UCSD-AML1 (cell line): ENCODE data around the gene OSCP1.
"Not testable (repeated sequence)": the region's sequence is repeated elsewhere in the genome, so short reads cannot be mapped to it uniquely, and the experiment has no call there.

Experiments
- DNase-seq: peaks from one replicate; lab custom pipeline; 2025; ENCODE audit not compliant: unreplicated experiment; lab: John Stamatoyannopoulos, UW

The OSCP1 gene

DNA sequence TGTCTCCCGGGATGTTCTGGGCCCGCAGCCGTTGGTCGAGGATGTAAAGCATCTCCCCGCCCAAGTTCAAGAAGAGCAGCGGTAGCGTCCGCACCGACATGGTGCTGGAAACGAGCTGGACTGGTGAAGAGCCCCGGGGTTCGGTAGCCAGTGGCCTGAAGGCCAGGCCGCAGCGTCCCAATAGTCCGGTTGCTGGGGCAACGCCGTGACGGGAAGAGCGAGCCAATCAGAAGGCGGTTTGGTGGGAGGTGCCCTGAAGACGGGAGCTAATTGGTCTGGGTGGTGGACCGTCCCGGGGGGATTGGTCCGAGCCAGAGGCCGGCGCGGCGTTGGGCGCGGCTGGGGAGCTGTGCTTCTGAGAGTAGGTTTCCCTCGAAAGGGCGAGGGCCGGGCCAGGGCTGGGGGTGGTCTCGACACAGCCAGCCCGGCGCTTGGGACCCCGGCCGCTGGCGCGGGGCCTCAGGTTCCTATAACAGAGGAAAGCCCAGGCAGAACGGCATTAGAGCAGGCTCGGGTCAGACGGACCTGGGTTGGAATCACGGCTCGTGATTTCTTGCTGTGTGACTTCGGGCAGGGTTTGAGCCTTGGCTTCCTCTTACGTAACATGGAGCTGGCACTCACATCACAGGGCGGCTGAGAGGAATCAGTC, at the start of gene OSCP1:
TSS of gene OSCP1 (minus strand) at position 182 of the 649 bp plus-strand sequence. CDS start at position 100, 82 bp downstream.
- DNase-seq: peak; percentile 76

- DNase-seq: no peak
Measured at GRCh38 chr1:36497207-36497606, 47.0 kb upstream of the OSCP1 start.

- no peak for DNase-seq
Measured at GRCh38 chr1:36494971-36495370, 44.7 kb upstream of the OSCP1 start.

GRCh38 chr1:36493524-36493923, 43.3 kb upstream of the OSCP1 start:
- DNase-seq: no peak

DNA sequence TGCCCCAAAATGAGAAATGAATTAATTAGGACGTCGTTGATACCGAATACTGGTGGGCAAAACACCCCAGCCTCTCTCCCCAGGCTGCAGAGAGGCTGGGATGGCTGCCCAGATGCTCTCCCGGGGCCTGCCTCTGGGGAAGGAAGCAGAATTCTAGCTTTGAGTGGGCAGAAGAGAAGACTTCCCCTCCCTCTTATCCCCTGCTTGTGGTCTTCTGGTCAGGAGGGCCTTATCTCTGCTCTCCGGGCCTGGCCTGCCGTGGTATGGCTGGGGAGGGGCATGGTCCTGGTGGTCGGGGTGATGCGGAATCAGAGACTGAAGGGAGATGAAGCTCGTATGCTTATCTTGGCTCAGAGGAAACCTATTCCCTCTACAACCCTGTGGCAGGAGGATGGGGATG, 42.2 kb upstream of the OSCP1 start:
- DNase-seq: peak; percentile 46

DNA sequence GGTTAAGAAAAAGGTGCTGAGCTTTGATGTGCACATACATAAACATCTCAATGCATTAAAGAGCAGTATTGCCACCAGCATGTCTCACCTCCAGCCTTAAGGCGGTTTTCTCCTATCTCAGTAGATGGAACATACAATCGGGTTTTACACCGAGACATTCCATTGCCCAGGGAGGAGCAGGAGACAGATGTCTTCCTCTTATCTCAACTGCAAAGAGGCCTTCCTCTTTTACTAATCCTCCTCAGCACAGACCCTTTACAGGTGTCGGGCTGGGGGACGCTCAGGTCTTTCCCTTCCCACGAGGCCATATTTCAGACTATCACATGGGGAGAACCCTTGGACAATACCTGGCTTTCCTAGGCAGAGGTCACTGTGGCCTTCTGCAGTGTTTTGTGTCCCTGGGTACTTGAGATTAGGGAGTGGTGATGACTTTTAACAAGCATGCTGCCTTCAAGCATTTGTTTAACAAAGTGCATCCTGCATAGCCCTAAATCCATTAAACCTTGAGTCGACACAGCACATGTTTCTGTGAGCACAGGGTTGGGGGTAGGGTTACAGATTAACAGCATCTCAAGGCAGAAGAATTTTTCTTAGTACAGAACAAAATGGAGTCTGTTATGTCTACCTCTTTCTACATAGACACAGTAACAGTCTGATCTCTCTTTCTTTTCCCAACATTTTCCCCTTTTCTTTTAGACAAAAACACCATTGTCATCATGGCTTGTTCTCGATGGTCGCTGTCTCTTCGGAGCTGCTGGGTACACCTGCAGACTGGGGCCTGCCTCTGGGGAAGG, 39.2 kb upstream of the OSCP1 start:
- DNase-seq: not testable (repeated sequence)

GRCh38 chr1:36487906-36488305, 37.7 kb upstream of the OSCP1 start:
- DNase-seq: no peak

DNA sequence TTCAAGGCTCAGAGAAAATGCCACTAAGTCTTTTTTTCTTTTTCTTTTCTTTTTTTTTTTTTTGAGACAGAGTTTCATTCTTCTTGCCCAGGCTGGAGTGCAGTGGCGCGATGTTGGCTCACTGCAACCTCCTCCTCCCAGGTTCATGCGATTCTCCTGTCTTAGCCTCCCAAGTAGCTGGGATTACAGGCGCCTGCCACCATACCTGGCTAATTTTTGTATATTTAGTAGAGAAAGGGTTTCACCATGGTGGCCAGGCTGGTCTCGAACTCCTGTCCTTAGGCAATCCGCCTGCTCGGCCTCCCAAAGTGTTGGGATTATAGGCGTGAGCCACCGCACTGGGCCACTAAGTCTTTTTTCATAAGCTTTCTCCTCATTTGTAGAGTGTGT, 37.1 kb upstream of the OSCP1 start:
- DNase-seq: not testable (repeated sequence)

GRCh38 chr1:36486439-36487335, 36.4 kb upstream of the OSCP1 start:
- DNase-seq: peak; percentile 38

GRCh38 chr1:36486093-36486438, 35.8 kb upstream of the OSCP1 start:
- DNase-seq: no peak

- no peak for DNase-seq
Measured at GRCh38 chr1:36484099-36484498, 33.8 kb upstream of the OSCP1 start.

DNA sequence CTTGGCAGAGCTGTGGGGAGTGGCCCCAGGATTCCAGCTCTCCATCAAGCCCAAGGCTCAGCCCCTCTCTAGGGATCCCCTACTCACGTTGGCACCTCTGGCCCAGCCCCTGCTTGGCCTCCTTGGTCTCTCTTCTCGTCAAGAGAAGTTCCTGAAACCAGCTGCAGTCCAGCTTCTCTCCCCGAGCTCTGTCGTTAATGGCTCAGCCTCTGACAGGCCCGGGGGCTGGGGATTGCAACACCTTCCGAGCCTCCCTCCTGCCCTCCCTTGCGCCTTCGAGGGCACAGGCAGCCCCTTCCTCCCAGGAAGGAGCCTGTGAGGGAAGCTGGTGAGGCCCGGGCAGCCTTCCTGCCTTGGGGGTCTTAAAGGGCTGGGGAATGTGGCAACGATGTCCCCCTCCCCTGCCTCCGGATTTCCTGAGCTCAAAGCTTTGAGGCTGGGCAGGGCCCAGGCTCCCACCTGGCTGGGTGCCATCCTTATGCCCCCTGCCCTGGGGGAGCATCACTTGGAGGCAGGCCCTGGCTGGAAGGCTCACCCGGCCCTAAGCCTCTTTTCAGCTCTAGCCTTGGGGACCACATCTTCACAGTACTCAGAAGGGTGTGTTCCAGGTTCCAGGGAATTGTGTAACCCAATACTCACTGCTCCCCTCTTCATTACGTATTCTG, 32.6 kb upstream of the OSCP1 start, which contains the start of gene CSF3R:
TSS of gene CSF3R (minus strand) at position 190 of the 665 bp plus-strand sequence. CDS start 3,417 bp downstream, outside the sequence.
- DNase-seq: peak; percentile 67

GRCh38 chr1:36481771-36482723, 31.8 kb upstream of the OSCP1 start:
- peak; percentile 39 for DNase-seq

DNA sequence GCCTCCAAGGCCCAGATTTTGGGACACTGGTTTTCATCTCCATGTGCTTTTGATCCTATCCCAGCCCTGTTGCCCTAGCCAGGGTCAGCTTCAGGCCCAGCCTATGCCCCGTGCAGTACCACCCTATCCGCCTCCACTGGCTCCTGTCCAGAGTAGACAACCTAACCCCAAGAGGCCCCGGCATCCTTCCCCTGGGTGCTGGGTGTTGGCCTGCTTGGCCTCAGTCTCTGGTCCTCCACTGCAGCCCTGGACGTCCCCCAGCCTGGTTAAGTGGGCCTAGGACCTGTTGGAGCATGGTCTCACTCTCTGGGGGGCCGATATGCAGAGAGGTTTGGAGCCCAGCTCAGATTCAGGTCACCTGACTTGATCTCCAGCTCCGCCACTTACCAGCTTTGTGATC, 30.8 kb upstream of the OSCP1 start:
- no peak for DNase-seq

DNA sequence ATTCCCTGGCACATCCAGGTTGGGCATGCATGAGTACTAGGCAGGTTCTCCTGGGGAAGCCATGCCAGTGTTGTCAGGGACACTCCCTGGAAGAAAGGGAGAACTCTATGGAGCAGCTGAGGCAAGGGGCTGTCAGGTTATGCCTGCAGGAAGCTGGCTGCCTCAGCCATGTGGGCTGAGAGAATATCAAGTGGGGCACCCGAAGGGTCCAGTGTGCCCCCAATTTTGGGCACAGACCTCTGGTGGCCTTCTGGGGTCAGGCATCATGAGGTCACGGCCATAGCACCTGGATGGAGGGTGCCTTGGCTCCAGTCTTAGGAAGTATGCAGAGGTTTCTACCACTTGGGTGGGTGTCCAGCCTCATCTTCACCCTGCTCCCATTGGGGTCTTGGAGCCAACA, 29.9 kb upstream of the OSCP1 start:
- no peak for DNase-seq

GRCh38 chr1:36479505-36480051, 29.3 kb upstream of the OSCP1 start:
- no peak for DNase-seq

DNA sequence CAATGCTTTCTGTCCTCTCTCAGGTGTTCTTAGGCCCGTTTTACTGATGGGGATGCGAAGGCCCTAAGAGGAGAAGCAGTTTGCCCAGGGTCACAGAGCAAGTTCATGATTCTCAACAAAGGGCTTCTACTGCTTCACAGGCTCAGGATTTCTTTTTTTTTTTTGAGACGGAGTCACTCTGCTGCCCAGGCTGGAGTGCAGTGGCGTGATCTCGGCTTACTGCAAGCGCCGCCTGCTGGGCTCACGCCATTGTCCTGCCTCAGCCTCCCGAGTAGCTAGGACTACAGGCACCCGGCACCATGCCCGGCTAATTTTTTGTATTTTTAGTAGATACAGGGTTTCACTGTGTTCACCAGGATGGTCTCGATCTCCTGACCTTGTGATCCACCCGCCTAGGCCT, 27.4 kb upstream of the OSCP1 start:
- not testable (repeated sequence) for DNase-seq

DNA sequence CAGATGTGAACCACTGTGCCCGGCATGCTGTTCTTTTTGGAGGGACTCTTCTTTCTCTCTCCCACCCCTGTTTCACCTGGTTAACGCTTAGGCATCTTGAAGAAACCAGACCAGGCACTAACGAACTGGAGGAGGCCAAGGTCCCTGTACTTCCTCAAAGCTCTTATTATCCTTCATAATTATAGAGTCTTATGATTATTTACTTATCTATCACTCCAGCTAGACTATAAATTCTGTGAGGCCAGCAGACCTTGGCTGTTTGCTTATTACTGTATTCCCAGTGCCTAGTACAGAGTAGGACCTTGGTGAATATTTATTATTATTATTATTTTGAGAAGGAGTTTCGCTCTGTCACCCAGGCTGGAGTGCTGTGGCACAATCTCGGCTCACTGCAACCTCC, 26.7 kb upstream of the OSCP1 start:
- no peak for DNase-seq

DNA sequence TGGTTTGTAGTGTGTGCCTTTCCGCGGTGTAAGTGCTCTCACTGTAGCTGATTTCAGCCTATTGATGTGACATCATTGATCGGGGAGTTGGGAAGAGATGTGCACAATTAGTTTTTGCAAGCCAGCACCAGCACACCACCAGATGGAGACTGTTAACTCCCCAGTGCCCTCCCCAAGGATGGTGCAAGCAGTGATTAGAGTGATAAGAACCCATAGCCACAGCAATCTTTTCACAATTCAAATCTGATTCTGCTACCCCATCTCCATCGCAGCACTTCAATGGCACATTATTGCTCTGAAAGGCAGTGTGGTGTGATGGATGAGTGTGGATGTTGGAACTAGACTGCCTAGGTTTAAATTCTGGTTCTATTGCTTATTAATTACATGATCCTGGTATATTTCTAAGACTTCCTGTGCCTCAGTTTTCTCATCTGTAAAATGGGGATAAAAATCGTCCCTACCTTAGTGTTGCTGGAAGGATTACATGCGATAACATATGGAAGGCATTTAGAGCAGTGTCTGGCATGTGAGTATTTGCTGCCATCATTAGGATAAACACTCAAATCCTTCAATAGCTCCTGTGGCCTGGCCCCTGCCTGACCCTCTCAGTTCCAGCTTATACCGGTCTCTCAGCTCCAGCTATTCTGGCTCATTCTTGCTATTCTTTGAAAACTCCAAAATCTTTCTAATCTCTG, 25.8 kb upstream of the OSCP1 start:
- DNase-seq: no peak
